NCI-H526 treated with DMSO at 0.1 percent for 48 hours (cell line): ENCODE results near the gene COL23A1.

Experiments
- DNase-seq: peaks from one replicate; lab custom pipeline; 2025; lab: John Stamatoyannopoulos, UW

COL23A1 gene

GRCh38 chr5:178532236-178532635 lies 58.0 kb downstream of the COL23A1 start:
- no peak for DNase-seq

- DNase-seq = no peak
Measured at GRCh38 chr5:178531786-178532185, 58.4 kb downstream of the COL23A1 start.

GRCh38 chr5:178530526-178530925 lies 59.7 kb downstream of the COL23A1 start:
- no peak for DNase-seq

GRCh38 chr5:178529080-178529479 lies 61.1 kb downstream of the COL23A1 start:
- DNase-seq = no peak

- DNase-seq = no peak
Measured at GRCh38 chr5:178527458-178528307, 62.5 kb downstream of the COL23A1 start.

GRCh38 chr5:178526773-178527457 lies 63.3 kb downstream of the COL23A1 start:
- no peak for DNase-seq

GRCh38 chr5:178525906-178526732 lies 64.1 kb downstream of the COL23A1 start:
- DNase-seq = no peak

GRCh38 chr5:178524093-178524882 lies 65.9 kb downstream of the COL23A1 start:
- no peak for DNase-seq

- DNase-seq = no peak
Measured at GRCh38 chr5:178522361-178522760, 67.8 kb downstream of the COL23A1 start.

- DNase-seq = no peak
Measured at GRCh38 chr5:178520851-178521250, 69.3 kb downstream of the COL23A1 start.

GRCh38 chr5:178519804-178520203 lies 70.4 kb downstream of the COL23A1 start:
- DNase-seq = no peak

- no peak for DNase-seq
Measured at GRCh38 chr5:178519155-178519554, 71.0 kb downstream of the COL23A1 start.

- no peak for DNase-seq
Measured at GRCh38 chr5:178516504-178517235, 73.5 kb downstream of the COL23A1 start.

GRCh38 chr5:178515776-178516503 lies 74.3 kb downstream of the COL23A1 start:
- DNase-seq = no peak

GRCh38 chr5:178514851-178515418 lies 75.3 kb downstream of the COL23A1 start:
- no peak for DNase-seq

GRCh38 chr5:178511172-178511571 lies 79.0 kb downstream of the COL23A1 start:
- DNase-seq = no peak

- DNase-seq = no peak
Measured at GRCh38 chr5:178509491-178510057, 80.6 kb downstream of the COL23A1 start.

GRCh38 chr5:178507151-178507932 lies 82.9 kb downstream of the COL23A1 start:
- DNase-seq = no peak
